Neural progenitor cell (in vitro differentiated cells): ENCODE results near the gene MYLK3.

Experiments used
- EZH2 ChIP-seq: fragments of 200-600 bp; sonication (generic); IDR thresholded peaks from 2 replicates; pipeline ENCODE4 v1.6.1; 2017; ENCODE audit warnings: antibody characterized with exemption, mild to moderate bottlenecking, moderate library complexity
- EZH2phosphoT487 ChIP-seq: fragments of 200-600 bp; sonication (generic); IDR thresholded peaks from 2 replicates; pipeline ENCODE4 v1.6.1; 2017; ENCODE audit warnings: antibody characterized with exemption
- TF ChIP-seq, protein P1 (sequence below): fragments of 200-600 bp; sonication (generic); IDR thresholded peaks from 2 replicates; pipeline ENCODE4 v1.5.1; 2017; ENCODE audit warnings: antibody characterized with exemption, mild to moderate bottlenecking

DNA sequence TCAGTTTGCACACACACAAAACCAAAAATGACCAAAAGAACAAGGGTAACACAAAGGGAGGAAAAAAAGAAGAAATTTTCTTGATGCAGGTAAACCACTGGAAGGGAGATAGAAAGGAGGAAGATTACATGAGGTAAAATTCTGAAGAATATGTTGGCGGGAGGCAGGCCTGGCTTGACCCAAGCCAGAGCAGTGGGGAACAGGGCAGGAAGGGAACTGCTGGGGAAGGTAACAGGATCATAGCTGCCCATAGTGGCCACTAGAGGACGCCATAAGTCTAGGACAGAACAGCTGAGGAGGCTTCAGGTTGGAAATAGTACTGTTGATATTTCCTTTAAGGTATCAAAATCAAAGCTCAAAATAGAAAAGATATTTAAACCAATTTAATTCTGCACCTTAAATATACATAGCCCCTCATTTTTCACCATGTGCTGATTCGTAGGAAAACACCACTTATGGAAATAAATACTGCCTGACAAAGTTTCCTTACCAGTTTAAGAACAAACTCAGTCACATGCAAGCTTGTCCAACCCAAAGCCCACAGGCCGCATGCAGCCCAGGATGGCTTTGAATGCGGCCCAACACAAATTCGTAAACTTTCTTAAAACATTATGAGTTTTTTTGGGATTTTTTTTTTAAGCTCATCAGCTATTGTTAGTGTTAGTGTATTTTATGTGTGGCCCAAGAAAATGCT is 74.7 kb downstream of the MYLK3 start:
- TF ChIP-seq, protein P1, sequence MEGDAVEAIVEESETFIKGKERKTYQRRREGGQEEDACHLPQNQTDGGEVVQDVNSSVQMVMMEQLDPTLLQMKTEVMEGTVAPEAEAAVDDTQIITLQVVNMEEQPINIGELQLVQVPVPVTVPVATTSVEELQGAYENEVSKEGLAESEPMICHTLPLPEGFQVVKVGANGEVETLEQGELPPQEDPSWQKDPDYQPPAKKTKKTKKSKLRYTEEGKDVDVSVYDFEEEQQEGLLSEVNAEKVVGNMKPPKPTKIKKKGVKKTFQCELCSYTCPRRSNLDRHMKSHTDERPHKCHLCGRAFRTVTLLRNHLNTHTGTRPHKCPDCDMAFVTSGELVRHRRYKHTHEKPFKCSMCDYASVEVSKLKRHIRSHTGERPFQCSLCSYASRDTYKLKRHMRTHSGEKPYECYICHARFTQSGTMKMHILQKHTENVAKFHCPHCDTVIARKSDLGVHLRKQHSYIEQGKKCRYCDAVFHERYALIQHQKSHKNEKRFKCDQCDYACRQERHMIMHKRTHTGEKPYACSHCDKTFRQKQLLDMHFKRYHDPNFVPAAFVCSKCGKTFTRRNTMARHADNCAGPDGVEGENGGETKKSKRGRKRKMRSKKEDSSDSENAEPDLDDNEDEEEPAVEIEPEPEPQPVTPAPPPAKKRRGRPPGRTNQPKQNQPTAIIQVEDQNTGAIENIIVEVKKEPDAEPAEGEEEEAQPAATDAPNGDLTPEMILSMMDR: peak; percentile 99
- TF ChIP-seq EZH2 (no peak), EZH2phosphoT487 (no peak)
